ENCODE results near the gene RASSF6.
"Not testable (repeated sequence)": the region's sequence is repeated elsewhere in the genome, so short reads cannot be mapped to it uniquely, and the experiment has no call there.

RASSF6 gene

DNA sequence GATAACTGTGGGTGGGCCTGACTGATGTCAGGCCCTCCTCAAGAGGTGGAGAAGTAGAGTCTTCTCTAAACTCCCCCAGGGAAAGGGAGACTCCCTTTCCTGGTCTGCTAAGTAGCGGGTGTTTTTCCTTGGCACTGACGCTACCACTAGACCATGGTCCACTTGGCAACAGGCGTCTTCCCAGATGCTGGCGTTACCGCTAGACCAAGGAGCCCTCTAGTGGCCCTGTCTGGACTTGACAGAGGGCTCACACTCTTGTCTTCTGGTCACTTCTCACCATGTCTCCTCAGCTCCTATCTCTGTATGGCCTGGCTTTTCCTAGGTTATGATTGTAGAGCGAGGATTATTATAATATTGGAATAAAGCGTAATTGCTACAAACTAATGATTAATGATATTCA lies 45.7 kb upstream of the RASSF6 start:
- H3K9me3 ChIP-seq (ENCODE audit: insufficient read depth, low read depth, low read length); H3K36me3 ChIP-seq (ENCODE audit: insufficient read depth, low read length); H3K9ac ChIP-seq (ENCODE audit: low read depth, low read length, poor library complexity, severe bottlenecking); H3K4me2 ChIP-seq (ENCODE audit: low read depth, low read length, poor library complexity, severe bottlenecking); H3K4me3 ChIP-seq (ENCODE audit: low read length, poor library complexity, severe bottlenecking); H4K20me1 ChIP-seq (ENCODE audit: insufficient read depth, low read length, poor library complexity, severe bottlenecking); H3K9me2 ChIP-seq (replicated peaks; ENCODE audit: low read depth, low read length); H2AFZ ChIP-seq (ENCODE audit: low read length); H3K27me3 ChIP-seq (ENCODE audit: insufficient read depth, low read length, poor library complexity, severe bottlenecking); H3K79me2 ChIP-seq (ENCODE audit: insufficient read depth, low read length); H3F3A ChIP-seq (ENCODE audit: low read depth): not testable (repeated sequence)
- H3K4me1 ChIP-seq (ENCODE audit: insufficient read depth, low read length, poor library complexity, severe bottlenecking), result peaks cover 23% of the 10 kb centered on the region
- TF ChIP-seq, protein P1, sequence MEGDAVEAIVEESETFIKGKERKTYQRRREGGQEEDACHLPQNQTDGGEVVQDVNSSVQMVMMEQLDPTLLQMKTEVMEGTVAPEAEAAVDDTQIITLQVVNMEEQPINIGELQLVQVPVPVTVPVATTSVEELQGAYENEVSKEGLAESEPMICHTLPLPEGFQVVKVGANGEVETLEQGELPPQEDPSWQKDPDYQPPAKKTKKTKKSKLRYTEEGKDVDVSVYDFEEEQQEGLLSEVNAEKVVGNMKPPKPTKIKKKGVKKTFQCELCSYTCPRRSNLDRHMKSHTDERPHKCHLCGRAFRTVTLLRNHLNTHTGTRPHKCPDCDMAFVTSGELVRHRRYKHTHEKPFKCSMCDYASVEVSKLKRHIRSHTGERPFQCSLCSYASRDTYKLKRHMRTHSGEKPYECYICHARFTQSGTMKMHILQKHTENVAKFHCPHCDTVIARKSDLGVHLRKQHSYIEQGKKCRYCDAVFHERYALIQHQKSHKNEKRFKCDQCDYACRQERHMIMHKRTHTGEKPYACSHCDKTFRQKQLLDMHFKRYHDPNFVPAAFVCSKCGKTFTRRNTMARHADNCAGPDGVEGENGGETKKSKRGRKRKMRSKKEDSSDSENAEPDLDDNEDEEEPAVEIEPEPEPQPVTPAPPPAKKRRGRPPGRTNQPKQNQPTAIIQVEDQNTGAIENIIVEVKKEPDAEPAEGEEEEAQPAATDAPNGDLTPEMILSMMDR (conservative IDR thresholded peaks at IDR 0.05; ENCODE audit: low read length), result peak; percentile 19; the same call in 1 of the 2 replicates

DNA sequence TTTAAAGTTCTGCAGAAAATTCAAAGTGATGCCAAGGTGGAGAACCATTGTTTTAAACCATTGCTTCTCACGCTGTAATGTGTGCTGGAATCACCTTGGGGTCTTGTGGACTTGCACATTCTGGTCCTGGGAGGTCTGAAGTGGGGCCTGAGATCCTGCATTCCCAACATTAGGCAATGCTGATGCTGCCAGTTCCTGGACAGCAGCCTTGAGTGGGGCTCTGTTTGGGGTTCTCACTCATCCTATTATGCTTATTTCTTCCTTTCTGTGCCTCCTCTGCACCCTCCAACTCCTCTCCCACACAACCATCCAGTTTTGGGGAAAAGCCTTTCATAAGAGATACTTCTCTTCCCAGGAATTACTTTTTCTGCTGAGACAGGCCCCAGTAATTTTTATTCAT lies 44.2 kb upstream of the RASSF6 start:
- Histone ChIP-seq H3K9ac (ENCODE audit: low read depth, low read length, poor library complexity, severe bottlenecking) (no peak overlapping the region), H4K20me1 (ENCODE audit: insufficient read depth, low read length, poor library complexity, severe bottlenecking) (no peaks in the 10 kb centered on the region), H3K27me3 (ENCODE audit: insufficient read depth, low read length, poor library complexity, severe bottlenecking) (no peaks in the 10 kb centered on the region), H3F3A (ENCODE audit: low read depth) (no peaks in the 10 kb centered on the region), H3K9me2 (replicated peaks; ENCODE audit: low read depth, low read length) (no peaks in the 10 kb centered on the region), H3K4me1 (ENCODE audit: insufficient read depth, low read length, poor library complexity, severe bottlenecking) (peaks cover 23% of the 10 kb centered on the region), H3K9me3 (ENCODE audit: insufficient read depth, low read depth, low read length) (no peaks in the 10 kb centered on the region), H3K36me3 (ENCODE audit: insufficient read depth, low read length) (no peaks in the 10 kb centered on the region), H3K79me2 (ENCODE audit: insufficient read depth, low read length) (no peaks in the 10 kb centered on the region), H3K4me3 (ENCODE audit: low read length, poor library complexity, severe bottlenecking) (no peak overlapping the region), H3K4me2 (ENCODE audit: low read depth, low read length, poor library complexity, severe bottlenecking) (no peak overlapping the region), H2AFZ (ENCODE audit: low read length) (no peak overlapping the region)
- TF ChIP-seq EZH2phosphoT487 (IDR thresholded peaks at IDR 0.05; ENCODE audit: borderline replicate concordance), result no peak
- TF ChIP-seq, protein P1 (conservative IDR thresholded peaks at IDR 0.05; ENCODE audit: low read length), result no peak

DNA sequence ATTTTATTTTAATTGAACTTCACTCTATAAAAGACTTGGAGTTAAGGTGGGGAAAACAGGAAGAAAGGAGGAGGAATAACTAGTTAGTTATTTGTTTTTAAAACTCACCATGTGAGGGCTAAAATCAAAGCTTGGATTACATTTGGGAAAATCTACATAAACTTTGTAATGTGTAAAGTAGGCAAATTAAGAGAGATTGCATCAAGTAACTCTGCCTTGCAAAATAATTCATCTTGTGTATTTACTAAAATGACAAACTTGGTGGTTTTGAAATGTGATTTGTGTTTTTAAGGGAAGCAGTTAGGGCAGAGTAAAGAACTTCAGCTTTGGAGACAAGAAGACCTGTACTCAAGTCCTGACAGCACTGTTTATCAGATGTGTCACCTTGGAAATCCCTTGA lies 43.3 kb upstream of the RASSF6 start:
- Histone ChIP-seq H3K9me3 (ENCODE audit: insufficient read depth, low read depth, low read length) (no peaks in the 10 kb centered on the region), H3K27me3 (ENCODE audit: insufficient read depth, low read length, poor library complexity, severe bottlenecking) (no peaks in the 10 kb centered on the region), H3K4me1 (ENCODE audit: insufficient read depth, low read length, poor library complexity, severe bottlenecking) (peaks cover 23% of the 10 kb centered on the region), H3K9ac (ENCODE audit: low read depth, low read length, poor library complexity, severe bottlenecking) (no peak overlapping the region), H2AFZ (ENCODE audit: low read length) (peak overlapping the region; percentile 83; the same call in 1 of the 2 replicates), H3K79me2 (ENCODE audit: insufficient read depth, low read length) (no peaks in the 10 kb centered on the region), H3K4me2 (ENCODE audit: low read depth, low read length, poor library complexity, severe bottlenecking) (no peak overlapping the region), H3F3A (ENCODE audit: low read depth) (no peaks in the 10 kb centered on the region), H3K9me2 (replicated peaks; ENCODE audit: low read depth, low read length) (no peaks in the 10 kb centered on the region), H4K20me1 (ENCODE audit: insufficient read depth, low read length, poor library complexity, severe bottlenecking) (no peaks in the 10 kb centered on the region), H3K4me3 (ENCODE audit: low read length, poor library complexity, severe bottlenecking) (no peak overlapping the region), H3K36me3 (ENCODE audit: insufficient read depth, low read length) (no peaks in the 10 kb centered on the region)
- no peak for TF ChIP-seq EZH2phosphoT487 (IDR thresholded peaks at IDR 0.05; ENCODE audit: borderline replicate concordance)
- TF ChIP-seq, protein P1 (conservative IDR thresholded peaks at IDR 0.05; ENCODE audit: low read length), result no peak

Measured in Loucy (cell line).